ENCODE results near the gene PFN3. TPM values are rescaled to one million over a fixed set of nuclear protein-coding genes. Genes with fewer than 3 reads are reported as not detected.
"Not testable (repeated sequence)": the region's sequence is repeated elsewhere in the genome, so short reads cannot be mapped to it uniquely, and the experiment has no call there.

The PFN3 gene
- polyA plus RNA-seq, 1 donor from 2014 or later, result not detected

- H3K36me3 Mint-ChIP-seq, result no peaks in the 10 kb centered on the region
- no peaks in the 10 kb centered on the region for H3K9me3 Mint-ChIP-seq
- H3K4me3 Mint-ChIP-seq, result peak within 1 kb of the TSS in 1 of 4 donors; percentile 5
- peaks cover 8% of the 10 kb centered on the region in 3 donors for H3K4me1 Mint-ChIP-seq
- peaks cover 7% of the 10 kb centered on the region for H3K27me3 Mint-ChIP-seq
- H3K27ac Mint-ChIP-seq, result peak within 1 kb of the TSS in 1 of 3 donors; percentile 63
Measured at GRCh38 chr5:177384134-177384533, 16.3 kb downstream of the PFN3 start, which contains the start of gene SLC34A1. Gene SLC34A1 (plus strand): TSS chr5:177384434. CDS start chr5:177385742, 1,308 bp downstream.

DNA sequence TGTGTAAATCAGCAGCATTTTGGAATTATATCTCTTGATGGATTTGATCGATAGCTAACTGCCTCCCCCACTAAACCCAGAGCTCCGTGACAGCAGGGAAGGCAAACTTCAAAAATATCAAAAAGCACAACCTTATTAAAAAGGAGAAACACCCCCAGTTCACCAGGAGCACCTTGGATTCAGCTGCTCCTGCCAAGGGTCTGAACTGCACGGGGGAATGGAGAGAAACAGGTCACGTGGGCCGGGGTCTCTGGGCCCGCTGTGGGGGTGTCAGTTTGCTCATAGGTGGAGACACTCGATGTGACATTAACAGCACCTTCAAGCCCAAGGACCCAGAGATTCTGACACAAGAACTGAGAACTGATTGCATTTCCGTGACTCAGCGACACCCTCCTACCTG is 17.3 kb downstream of the PFN3 start:
- Mint-ChIP-seq H3K4me1 (peaks cover under 1 to 3% (median 2%) of the 10 kb centered on the region in 3 donors), H3K27ac (no peak overlapping the region), H3K36me3 (no peaks in the 10 kb centered on the region), H3K4me3 (no peak overlapping the region), H3K27me3 (peaks cover 7% of the 10 kb centered on the region), H3K9me3 (no peaks in the 10 kb centered on the region)

DNA sequence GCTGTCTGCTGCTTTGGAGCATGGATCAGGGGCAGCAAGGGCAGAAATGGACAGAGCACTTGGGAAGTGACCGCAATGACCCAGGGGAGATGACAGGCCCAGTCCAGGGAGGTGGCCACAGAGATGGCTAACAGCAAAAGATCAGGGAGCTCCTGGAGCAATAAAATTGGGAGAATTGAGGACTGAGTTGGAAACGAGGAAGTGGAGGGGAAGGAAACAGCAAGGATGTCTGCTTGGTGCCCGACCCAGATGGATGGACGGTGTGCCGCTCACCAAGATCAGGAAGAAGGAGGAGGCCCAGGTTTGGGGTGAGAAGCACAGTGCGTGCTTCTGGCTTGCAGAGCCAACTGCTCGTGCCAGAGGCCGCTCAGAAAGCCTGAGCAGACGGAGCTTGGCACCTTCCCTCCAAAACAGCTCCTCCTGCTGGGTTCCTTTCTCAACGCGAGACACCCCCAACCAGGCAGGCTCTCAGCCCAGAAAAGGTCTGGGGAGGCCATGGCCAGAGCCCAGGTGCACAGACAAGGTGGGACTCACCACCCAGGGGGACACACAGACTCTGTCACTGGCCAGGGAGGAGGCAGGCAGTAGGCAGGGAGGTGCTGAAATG is 17.9 kb downstream of the PFN3 start:
- peak overlapping the region in 1 of 4 donors; percentile 17 for H3K4me3 Mint-ChIP-seq
- peaks cover 7% of the 10 kb centered on the region for H3K27me3 Mint-ChIP-seq
- H3K9me3 Mint-ChIP-seq, result no peaks in the 10 kb centered on the region
- H3K36me3 Mint-ChIP-seq, result no peaks in the 10 kb centered on the region
- H3K4me1 Mint-ChIP-seq, result peaks cover 0 to 3% (median 2%) of the 10 kb centered on the region in 3 donors
- H3K27ac Mint-ChIP-seq, result peak overlapping the region in 1 of 3 donors; percentile 53

GRCh38 chr5:177380805-177381126 is 19.7 kb downstream of the PFN3 start:
- no peaks in the 10 kb centered on the region for H3K9me3 Mint-ChIP-seq
- H3K27me3 Mint-ChIP-seq, result peaks cover 7% of the 10 kb centered on the region
- peak overlapping the region in 1 of 3 donors; percentile 13 for H3K27ac Mint-ChIP-seq
- peaks cover 0 to 5% (median 3%) of the 10 kb centered on the region in 3 donors for H3K4me1 Mint-ChIP-seq
- H3K36me3 Mint-ChIP-seq, result no peaks in the 10 kb centered on the region
- no peak overlapping the region for H3K4me3 Mint-ChIP-seq

DNA sequence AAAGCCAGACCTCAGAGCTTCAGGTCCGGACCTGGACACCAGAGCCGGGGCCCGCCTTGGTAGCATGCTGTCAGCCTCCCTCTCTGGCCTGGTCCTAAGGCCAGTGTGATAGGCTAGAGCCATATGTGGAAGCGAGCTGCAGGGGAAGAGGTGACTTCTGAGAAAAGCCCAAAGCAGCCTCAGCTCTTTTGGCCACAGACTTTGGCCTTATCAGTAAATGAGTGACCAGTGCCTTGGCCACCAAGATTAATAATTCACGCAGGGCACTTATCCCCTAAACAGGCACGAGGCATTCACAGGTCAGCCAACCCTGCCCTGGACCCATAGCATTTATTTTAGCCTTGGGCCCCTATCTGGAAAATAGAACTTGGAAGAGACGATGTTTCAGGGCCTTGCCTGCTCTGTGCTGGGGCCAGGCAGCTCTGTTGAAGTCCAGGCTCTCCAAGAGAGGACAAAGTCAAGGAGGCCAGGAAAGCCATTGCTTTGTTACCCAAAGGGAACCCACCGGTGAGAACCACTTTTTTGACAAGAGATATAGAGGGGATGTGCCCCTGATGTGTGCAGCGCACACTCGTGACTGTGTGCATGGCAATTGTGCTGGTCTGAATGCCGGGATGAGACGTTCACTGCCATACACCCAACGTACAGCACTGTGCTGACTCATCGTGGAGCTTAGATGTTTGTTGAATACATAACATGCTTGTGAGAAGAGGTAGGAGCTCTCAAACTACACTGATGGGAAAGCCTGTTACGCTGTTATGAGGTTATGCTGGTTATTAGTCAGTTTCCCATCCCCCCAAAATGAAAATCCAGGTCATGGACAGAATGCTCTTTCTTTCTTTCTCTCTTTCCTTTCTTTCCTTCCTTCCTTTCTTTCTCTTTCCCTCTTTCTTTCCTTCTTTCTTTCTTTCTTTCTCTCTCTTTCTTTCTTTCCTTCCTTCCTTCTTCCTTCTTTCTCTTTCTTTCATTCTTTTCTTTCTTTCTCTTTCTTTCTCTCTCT is 21.3 kb downstream of the PFN3 start:
- Mint-ChIP-seq H3K4me1 (peaks cover 0 to 17% (median 8%) of the 10 kb centered on the region in 3 donors), H3K27ac (no peak overlapping the region), H3K9me3 (no peaks in the 10 kb centered on the region), H3K27me3 (peaks cover 2% of the 10 kb centered on the region), H3K4me3 (no peak overlapping the region), H3K36me3 (no peaks in the 10 kb centered on the region)

GRCh38 chr5:177377851-177378776 is 22.3 kb downstream of the PFN3 start:
- no peak overlapping the region for H3K4me3 Mint-ChIP-seq
- peaks cover 2% of the 10 kb centered on the region for H3K27me3 Mint-ChIP-seq
- H3K36me3 Mint-ChIP-seq, result no peaks in the 10 kb centered on the region
- H3K27ac Mint-ChIP-seq, result no peak overlapping the region
- H3K4me1 Mint-ChIP-seq, result peaks cover 0 to 20% (median 10%) of the 10 kb centered on the region in 3 donors
- no peaks in the 10 kb centered on the region for H3K9me3 Mint-ChIP-seq

DNA sequence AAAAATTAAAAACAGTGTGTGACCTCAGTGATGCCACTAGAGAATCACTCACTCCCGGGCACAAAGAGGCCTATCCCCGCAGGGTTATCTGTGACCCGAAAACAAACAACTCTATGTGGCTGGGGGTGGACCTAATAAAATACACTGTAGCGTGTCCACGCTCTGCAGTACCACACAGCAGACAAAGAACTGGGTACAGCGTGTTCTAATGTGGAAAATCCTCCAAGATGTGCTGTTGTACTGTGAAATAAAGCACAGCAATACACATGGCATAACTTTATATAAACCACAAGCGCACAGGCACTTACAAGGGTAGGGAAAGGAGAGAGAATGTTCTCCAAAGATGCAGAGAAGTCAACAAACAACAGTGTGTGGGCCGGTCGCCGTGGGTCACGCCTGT is 24.4 kb downstream of the PFN3 start:
- Mint-ChIP-seq H3K4me1 (peaks cover 0 to 37% (median 11%) of the 10 kb centered on the region in 3 donors), H3K4me3 (no peak overlapping the region), H3K27ac (peak overlapping the region in 1 of 3 donors; percentile 78)

GRCh38 chr5:177375516-177375915 is 24.9 kb downstream of the PFN3 start:
- H3K36me3 Mint-ChIP-seq, H3K9me3 Mint-ChIP-seq, H3K27me3 Mint-ChIP-seq: not testable (repeated sequence)
- peak overlapping the region in 2 of 4 donors; percentile 52 for H3K4me3 Mint-ChIP-seq
- H3K27ac Mint-ChIP-seq, result peak overlapping the region in 1 of 3 donors; percentile 78
- peaks cover 0 to 37% (median 11%) of the 10 kb centered on the region in 3 donors for H3K4me1 Mint-ChIP-seq

More for the DNA sequence above, 24.4 kb downstream of the PFN3 start:
- Mint-ChIP-seq H3K36me3 (no peaks in the 10 kb centered on the region), H3K27me3 (peaks cover 1% of the 10 kb centered on the region), H3K9me3 (no peaks in the 10 kb centered on the region)

DNA sequence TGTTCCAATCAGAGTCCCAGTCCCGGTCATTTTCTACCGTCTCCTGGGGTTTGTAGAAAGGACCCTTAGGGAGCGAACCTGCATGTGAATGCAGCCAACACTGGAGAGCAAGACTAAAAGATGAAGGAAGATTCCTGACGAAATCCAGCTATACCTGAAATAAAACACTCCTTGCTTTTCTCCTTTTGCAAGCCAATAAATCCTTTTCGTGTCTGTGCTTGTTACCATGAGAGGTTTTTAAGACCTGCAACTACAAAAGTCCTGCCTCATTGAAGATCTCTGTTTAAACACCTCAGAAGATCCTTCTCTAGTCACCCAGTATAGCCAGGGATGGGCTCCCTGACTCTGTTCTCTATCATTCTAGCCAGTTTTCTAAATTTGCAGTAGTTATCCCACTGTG is 26.2 kb downstream of the PFN3 start:
- H3K27ac Mint-ChIP-seq, result no peak overlapping the region
- H3K4me3 Mint-ChIP-seq, result peak overlapping the region in 1 of 4 donors; percentile 39
- H3K4me1 Mint-ChIP-seq, result peaks cover 5 to 44% (median 14%) of the 10 kb centered on the region in 3 donors
- H3K36me3 Mint-ChIP-seq, result peaks cover under 1% of the 10 kb centered on the region
- no peaks in the 10 kb centered on the region for H3K27me3 Mint-ChIP-seq
- no peaks in the 10 kb centered on the region for H3K9me3 Mint-ChIP-seq

DNA sequence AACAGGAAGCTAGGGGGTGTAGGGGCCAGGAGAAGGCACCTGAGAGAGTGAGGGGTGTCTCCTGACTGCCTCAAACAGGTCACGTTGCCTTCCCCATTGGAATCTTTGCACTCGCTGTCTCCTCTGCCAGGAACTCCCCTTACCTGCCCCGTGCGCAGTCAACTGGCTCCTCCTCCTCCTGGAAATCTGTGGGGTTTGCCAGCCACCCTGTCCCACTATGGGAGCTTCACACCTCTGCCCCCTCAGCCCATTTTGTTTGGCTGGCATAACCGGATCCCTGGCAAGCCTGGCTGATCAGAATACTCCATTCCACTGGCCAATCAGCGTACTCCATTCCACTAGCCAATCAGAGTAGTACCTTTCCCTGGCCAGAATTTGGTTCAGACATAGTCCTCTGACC is 26.7 kb downstream of the PFN3 start:
- no peak overlapping the region for H3K27ac Mint-ChIP-seq
- no peaks in the 10 kb centered on the region for H3K9me3 Mint-ChIP-seq
- peaks cover 8 to 48% (median 18%) of the 10 kb centered on the region in 3 donors for H3K4me1 Mint-ChIP-seq
- H3K27me3 Mint-ChIP-seq, result no peaks in the 10 kb centered on the region
- H3K4me3 Mint-ChIP-seq, result peak overlapping the region in 1 of 4 donors; percentile 43
- peaks cover 5% of the 10 kb centered on the region for H3K36me3 Mint-ChIP-seq

GRCh38 chr5:177372910-177373309 is 27.6 kb downstream of the PFN3 start:
- Mint-ChIP-seq H3K36me3 (peaks cover 7% of the 10 kb centered on the region), H3K9me3 (no peaks in the 10 kb centered on the region), H3K4me3 (peak overlapping the region in 1 of 4 donors; percentile 10), H3K27me3 (no peaks in the 10 kb centered on the region), H3K27ac (no peak overlapping the region), H3K4me1 (peaks cover 8 to 52% (median 22%) of the 10 kb centered on the region in 3 donors)

DNA sequence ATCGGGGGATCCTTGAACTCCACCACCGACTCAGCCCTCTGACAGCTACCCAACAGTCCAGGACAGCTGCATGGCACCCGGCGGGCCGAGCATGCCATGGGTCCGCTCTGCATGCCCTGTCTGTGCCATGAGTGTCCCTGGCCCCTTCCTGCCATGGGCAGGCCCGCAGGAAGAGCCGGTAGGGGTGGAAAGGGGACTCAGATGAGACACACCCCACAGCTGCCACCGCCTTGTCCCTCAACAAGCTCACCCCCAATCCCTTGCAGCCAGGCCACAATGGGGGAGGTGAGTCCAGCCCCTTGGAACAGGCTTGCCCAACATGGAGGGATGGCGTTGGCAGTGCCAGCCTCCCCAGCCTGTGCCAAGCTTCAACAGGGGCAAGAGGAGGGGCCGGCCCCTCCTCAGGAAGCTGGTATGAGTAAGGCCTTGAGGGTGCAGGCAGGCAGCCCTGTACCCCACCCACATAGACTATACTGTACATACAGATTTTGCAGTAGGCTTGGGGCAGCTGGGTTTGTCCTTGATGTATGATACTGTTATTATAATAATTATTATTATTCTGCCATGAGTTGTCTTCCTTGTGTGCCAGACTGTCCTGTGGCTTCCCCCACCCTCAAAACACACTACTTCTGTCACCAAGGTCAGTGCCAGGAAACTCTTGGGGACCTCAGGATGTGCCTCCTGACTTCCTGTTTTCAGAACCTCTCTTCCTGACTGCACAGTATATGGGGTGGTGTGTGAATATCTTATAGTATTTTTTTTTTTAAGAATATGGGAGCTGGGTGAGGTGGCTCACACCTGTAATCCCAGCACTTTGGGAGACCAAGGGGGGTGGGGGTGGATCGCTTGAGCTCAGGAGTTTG is 28.2 kb downstream of the PFN3 start:
- peak overlapping the region in 1 of 3 donors; percentile 91 for H3K27ac Mint-ChIP-seq
- H3K36me3 Mint-ChIP-seq, result peaks cover 7% of the 10 kb centered on the region
- peak overlapping the region in 1 of 4 donors; percentile 65 for H3K4me3 Mint-ChIP-seq
- peaks cover 8 to 52% (median 22%) of the 10 kb centered on the region in 3 donors for H3K4me1 Mint-ChIP-seq
- H3K9me3 Mint-ChIP-seq, result no peaks in the 10 kb centered on the region
- H3K27me3 Mint-ChIP-seq, result no peaks in the 10 kb centered on the region

GRCh38 chr5:177371120-177372033 is 29.1 kb downstream of the PFN3 start:
- Mint-ChIP-seq H3K4me1 (peaks cover 8 to 52% (median 23%) of the 10 kb centered on the region in 3 donors), H3K27me3 (no peaks in the 10 kb centered on the region), H3K27ac (peak overlapping the region in 1 of 3 donors; percentile 91), H3K4me3 (peak overlapping the region in 1 of 4 donors; percentile 65), H3K36me3 (peaks cover 7% of the 10 kb centered on the region), H3K9me3 (no peaks in the 10 kb centered on the region)
